ENCODE results near the gene NTN1. TPM values are rescaled to one million over a fixed set of nuclear protein-coding genes. Genes with fewer than 3 reads are reported as not detected.

The NTN1 gene
- total and polyA plus RNA-seq, 2 of the 13 experiments (the other 11 are each of a cell fraction or from before 2014, with no cell fraction given), result 0.04 to 0.05 TPM

DNA sequence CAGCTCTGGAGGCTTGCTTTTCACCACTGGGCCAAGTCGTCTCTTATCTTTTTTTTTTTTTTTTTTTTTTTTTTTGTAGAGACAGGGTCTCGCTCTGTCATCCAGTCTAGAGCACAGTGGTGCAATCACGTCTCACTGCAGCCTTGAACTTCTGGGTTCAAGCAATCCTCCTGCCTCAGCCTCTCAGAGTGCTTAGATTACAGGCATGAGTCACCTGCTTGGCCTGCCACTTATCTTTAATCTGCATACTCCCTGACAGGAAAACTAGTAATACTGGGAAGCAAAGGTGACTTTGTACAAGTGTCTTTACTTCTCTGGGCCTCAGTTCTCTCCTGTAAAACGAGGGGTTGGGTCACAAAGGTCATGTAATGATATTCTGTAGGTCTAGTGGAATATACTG lies 15.0 kb downstream of the NTN1 start:
- WGBS (ENCODE audit: low lambda C conversion rate), result 11% methylated on average over 4 of the region's 4 CpGs
- in situ Hi-C loops (cut with HindIII; ENCODE audit: extremely low pct_ligation_motif_present, low pct_unique_long_range_greater_than_20kb), result no loop called here
- TF ChIP-seq ERF (CRISPR knock-in tag; IDR thresholded peaks at IDR 0.05), result no peak
- no peak for TF ChIP-seq ZUFSP (CRISPR knock-in tag; IDR thresholded peaks at IDR 0.05; ENCODE audit: borderline replicate concordance)
- TF ChIP-seq TBP (CRISPR knock-in tag; IDR thresholded peaks at IDR 0.05), result no peak
- no peak for TF ChIP-seq DPF2 (CRISPR knock-in tag; IDR thresholded peaks at IDR 0.05; ENCODE audit: borderline replicate concordance, low read depth)
- TF ChIP-seq, protein P1, sequence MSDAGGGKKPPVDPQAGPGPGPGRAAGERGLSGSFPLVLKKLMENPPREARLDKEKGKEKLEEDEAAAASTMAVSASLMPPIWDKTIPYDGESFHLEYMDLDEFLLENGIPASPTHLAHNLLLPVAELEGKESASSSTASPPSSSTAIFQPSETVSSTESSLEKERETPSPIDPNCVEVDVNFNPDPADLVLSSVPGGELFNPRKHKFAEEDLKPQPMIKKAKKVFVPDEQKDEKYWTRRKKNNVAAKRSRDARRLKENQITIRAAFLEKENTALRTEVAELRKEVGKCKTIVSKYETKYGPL (CRISPR knock-in tag; IDR thresholded peaks at IDR 0.05), result no peak
- TF ChIP-seq ZFP41 (CRISPR knock-in tag; IDR thresholded peaks at IDR 0.05; ENCODE audit: borderline replicate concordance), result no peak
- TF ChIP-seq ZNF781 (CRISPR knock-in tag; IDR thresholded peaks at IDR 0.05; ENCODE audit: borderline replicate concordance, not compliant biosample characterization), result no peak
- TF ChIP-seq DR1 (CRISPR knock-in tag; IDR thresholded peaks at IDR 0.05), result no peak
- TF ChIP-seq XRCC5 (optimal IDR thresholded peaks at IDR 0.05; ENCODE audit: low read length), result no peak
- no peak for TF ChIP-seq MAZ (IDR thresholded peaks at IDR 0.05; ENCODE audit: borderline replicate concordance, low read depth, low read length)
- TF ChIP-seq MAZ (CRISPR knock-in tag; IDR thresholded peaks at IDR 0.05; ENCODE audit: low read depth), result no peak
- TF ChIP-seq, protein P2, sequence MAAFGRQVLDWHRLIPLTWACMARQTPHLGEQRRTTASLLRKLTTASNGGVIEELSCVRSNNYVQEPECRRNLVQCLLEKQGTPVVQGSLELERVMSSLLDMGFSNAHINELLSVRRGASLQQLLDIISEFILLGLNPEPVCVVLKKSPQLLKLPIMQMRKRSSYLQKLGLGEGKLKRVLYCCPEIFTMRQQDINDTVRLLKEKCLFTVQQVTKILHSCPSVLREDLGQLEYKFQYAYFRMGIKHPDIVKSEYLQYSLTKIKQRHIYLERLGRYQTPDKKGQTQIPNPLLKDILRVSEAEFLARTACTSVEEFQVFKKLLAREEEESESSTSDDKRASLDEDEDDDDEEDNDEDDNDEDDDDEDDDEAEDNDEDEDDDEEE (CRISPR knock-in tag; IDR thresholded peaks at IDR 0.05), result no peak
- TF ChIP-seq ZNF138 (CRISPR knock-in tag; IDR thresholded peaks at IDR 0.05; ENCODE audit: low read depth), result no peak
- TF ChIP-seq, protein P3, sequence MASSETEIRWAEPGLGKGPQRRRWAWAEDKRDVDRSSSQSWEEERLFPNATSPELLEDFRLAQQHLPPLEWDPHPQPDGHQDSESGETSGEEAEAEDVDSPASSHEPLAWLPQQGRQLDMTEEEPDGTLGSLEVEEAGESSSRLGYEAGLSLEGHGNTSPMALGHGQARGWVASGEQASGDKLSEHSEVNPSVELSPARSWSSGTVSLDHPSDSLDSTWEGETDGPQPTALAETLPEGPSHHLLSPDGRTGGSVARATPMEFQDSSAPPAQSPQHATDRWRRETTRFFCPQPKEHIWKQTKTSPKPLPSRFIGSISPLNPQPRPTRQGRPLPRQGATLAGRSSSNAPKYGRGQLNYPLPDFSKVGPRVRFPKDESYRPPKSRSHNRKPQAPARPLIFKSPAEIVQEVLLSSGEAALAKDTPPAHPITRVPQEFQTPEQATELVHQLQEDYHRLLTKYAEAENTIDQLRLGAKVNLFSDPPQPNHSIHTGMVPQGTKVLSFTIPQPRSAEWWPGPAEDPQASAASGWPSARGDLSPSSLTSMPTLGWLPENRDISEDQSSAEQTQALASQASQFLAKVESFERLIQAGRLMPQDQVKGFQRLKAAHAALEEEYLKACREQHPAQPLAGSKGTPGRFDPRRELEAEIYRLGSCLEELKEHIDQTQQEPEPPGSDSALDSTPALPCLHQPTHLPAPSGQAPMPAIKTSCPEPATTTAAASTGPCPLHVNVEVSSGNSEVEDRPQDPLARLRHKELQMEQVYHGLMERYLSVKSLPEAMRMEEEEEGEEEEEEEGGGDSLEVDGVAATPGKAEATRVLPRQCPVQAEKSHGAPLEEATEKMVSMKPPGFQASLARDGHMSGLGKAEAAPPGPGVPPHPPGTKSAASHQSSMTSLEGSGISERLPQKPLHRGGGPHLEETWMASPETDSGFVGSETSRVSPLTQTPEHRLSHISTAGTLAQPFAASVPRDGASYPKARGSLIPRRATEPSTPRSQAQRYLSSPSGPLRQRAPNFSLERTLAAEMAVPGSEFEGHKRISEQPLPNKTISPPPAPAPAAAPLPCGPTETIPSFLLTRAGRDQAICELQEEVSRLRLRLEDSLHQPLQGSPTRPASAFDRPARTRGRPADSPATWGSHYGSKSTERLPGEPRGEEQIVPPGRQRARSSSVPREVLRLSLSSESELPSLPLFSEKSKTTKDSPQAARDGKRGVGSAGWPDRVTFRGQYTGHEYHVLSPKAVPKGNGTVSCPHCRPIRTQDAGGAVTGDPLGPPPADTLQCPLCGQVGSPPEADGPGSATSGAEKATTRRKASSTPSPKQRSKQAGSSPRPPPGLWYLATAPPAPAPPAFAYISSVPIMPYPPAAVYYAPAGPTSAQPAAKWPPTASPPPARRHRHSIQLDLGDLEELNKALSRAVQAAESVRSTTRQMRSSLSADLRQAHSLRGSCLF (CRISPR knock-in tag; IDR thresholded peaks at IDR 0.05; ENCODE audit: borderline replicate concordance), result no peak
- no peak for TF ChIP-seq ZNF780A (CRISPR knock-in tag; IDR thresholded peaks at IDR 0.05)
- no peak for TF ChIP-seq ZNF549 (CRISPR knock-in tag; IDR thresholded peaks at IDR 0.05)
- no peak for TF ChIP-seq ZFYVE20 (CRISPR knock-in tag; IDR thresholded peaks at IDR 0.05; ENCODE audit: borderline replicate concordance, low read depth)

More for the DNA sequence above, 15.0 kb downstream of the NTN1 start:
- no peak overlapping the region for H3K9ac ChIP-seq (ENCODE audit: insufficient read depth, low read depth, low read length)
- H3K9me3 ChIP-seq (ENCODE audit: low read length), result 0 out of 2 replicates have a peak, but pooled peaks cover 5% of the 10 kb centered on the region
- no TSS peak for BruUV-seq (replicated peaks)
- H3K79me2 ChIP-seq (ENCODE audit: insufficient read depth, low read length), result no peaks in the 10 kb centered on the region
- ATAC-seq, result no peak
- no peaks in the 10 kb centered on the region for H4K20me1 ChIP-seq (ENCODE audit: insufficient read depth, low read length)
- H3K4me2 ChIP-seq (ENCODE audit: low read depth, low read length), result no peak overlapping the region
- DNase-seq (ENCODE audit: low spot score), result no peak
- CTCF ChIA-PET (ENCODE audit: low intra/inter-chr PET ratio, low total read pairs), result no interaction called here
- no peaks in the 10 kb centered on the region for H3K4me1 ChIP-seq (ENCODE audit: insufficient read depth, low read length)
- no peak for FAIRE-seq
- H3K36me3 ChIP-seq (replicated peaks in 1 of 2; ENCODE audit: control insufficient read depth in 1 of 2, insufficient read depth in 2 of 2, low read length in 2 of 2), result no peaks in the 10 kb centered on the region
- peaks cover 0 to 13% of the 10 kb centered on the region in 2 experiments; a peak in 2 of 5 replicates for H3K27me3 ChIP-seq (ENCODE audit: control insufficient read depth in 1 of 2, insufficient read depth in 2 of 2, low read length in 2 of 2)
- no peak overlapping the region for H3K4me3 ChIP-seq (replicated peaks in 1 of 3; ENCODE audit: insufficient read depth in 1 of 3, low read depth in 2 of 3, low read length in 3 of 3)
- intact Hi-C loops (cut with micrococcal nuclease; ENCODE audit: unreplicated experiment), result no loop called here
- POLR2A ChIA-PET, result no interaction called here
- H2AFZ ChIP-seq (ENCODE audit: low read length), result no peak overlapping the region
- H3K27ac ChIP-seq (ENCODE audit: extremely low read length, insufficient read depth, low read length), result no peak overlapping the region

Measured in HepG2 (cell line).